ENCODE measurements around the gene SLC7A6.

Gene SLC7A6

GRCh38 chr16:68284847-68285246 is 20.5 kb downstream of the SLC7A6 start:
- H3K79me2 ChIP-seq (ENCODE audit: low read length): peaks cover 25% of the 10 kb centered on the region
- peak overlapping the region; percentile 16; the same call in 1 of the 2 replicates for H3K27ac ChIP-seq (ENCODE audit: low read length)
- peak overlapping the region; percentile 96 for H3K4me2 ChIP-seq (ENCODE audit: low read length)
- H4K20me1 ChIP-seq (ENCODE audit: insufficient read depth, low read length): peaks cover 18% of the 10 kb centered on the region
- H3K4me3 ChIP-seq (ENCODE audit: low read length): peak overlapping the region; percentile 64; the same call in 1 of the 2 replicates
- no peak overlapping the region for H3K9ac ChIP-seq (ENCODE audit: low read length)
- H3K9me3 ChIP-seq (ENCODE audit: insufficient read depth, low read length): no peaks in the 10 kb centered on the region
- no peak for TF ChIP-seq CTCF (IDR thresholded peaks at IDR 0.05; ENCODE audit: low read depth, low read length)
- TF ChIP-seq EZH2phosphoT487 (IDR thresholded peaks at IDR 0.05; ENCODE audit: low read depth): no peak
- H2AFZ ChIP-seq (ENCODE audit: low read depth, low read length): no peak overlapping the region
- H3K36me3 ChIP-seq (replicated peaks; ENCODE audit: low read depth, low read length): peaks cover 30% of the 10 kb centered on the region
- no peaks in the 10 kb centered on the region for H3K27me3 ChIP-seq (ENCODE audit: low read depth, low read length)
- peaks cover 50% of the 10 kb centered on the region for H3K4me1 ChIP-seq (ENCODE audit: low read length)

- no peak overlapping the region for H3K4me3 ChIP-seq (ENCODE audit: low read length)
These were observed 21.4 kb downstream of the SLC7A6 start for GRCh38 chr16:68285683-68286082.

GRCh38 chr16:68286153-68287074 is 22.1 kb downstream of the SLC7A6 start:
- Histone ChIP-seq H3K4me1 (ENCODE audit: low read length) (peaks cover 55% of the 10 kb centered on the region), H3K4me2 (ENCODE audit: low read length) (peak overlapping the region; percentile 15), H4K20me1 (ENCODE audit: insufficient read depth, low read length) (peaks cover 18% of the 10 kb centered on the region), H3K9ac (ENCODE audit: low read length) (no peak overlapping the region), H3K79me2 (ENCODE audit: low read length) (peaks cover 25% of the 10 kb centered on the region), H3K27ac (ENCODE audit: low read length) (no peak overlapping the region), H3K9me3 (ENCODE audit: insufficient read depth, low read length) (no peaks in the 10 kb centered on the region), H3K36me3 (replicated peaks; ENCODE audit: low read depth, low read length) (peaks cover 39% of the 10 kb centered on the region), H3K27me3 (ENCODE audit: low read depth, low read length) (no peaks in the 10 kb centered on the region), H3K4me3 (ENCODE audit: low read length) (no peak overlapping the region), H2AFZ (ENCODE audit: low read depth, low read length) (no peak overlapping the region)
- TF ChIP-seq EZH2phosphoT487 (IDR thresholded peaks at IDR 0.05; ENCODE audit: low read depth) (no peak), CTCF (IDR thresholded peaks at IDR 0.05; ENCODE audit: low read depth, low read length) (no peak)

More at GRCh38 chr16:68285683-68286082, 21.4 kb downstream of the SLC7A6 start:
- Histone ChIP-seq H3K4me1 (ENCODE audit: low read length) (peaks cover 55% of the 10 kb centered on the region), H3K27ac (ENCODE audit: low read length) (no peak overlapping the region), H3K27me3 (ENCODE audit: low read depth, low read length) (no peaks in the 10 kb centered on the region), H3K4me2 (ENCODE audit: low read length) (peak overlapping the region; percentile 96), H3K9ac (ENCODE audit: low read length) (no peak overlapping the region), H3K79me2 (ENCODE audit: low read length) (peaks cover 25% of the 10 kb centered on the region), H4K20me1 (ENCODE audit: insufficient read depth, low read length) (peaks cover 18% of the 10 kb centered on the region), H3K36me3 (replicated peaks; ENCODE audit: low read depth, low read length) (peaks cover 31% of the 10 kb centered on the region), H3K9me3 (ENCODE audit: insufficient read depth, low read length) (no peaks in the 10 kb centered on the region), H2AFZ (ENCODE audit: low read depth, low read length) (no peak overlapping the region)
- no peak for TF ChIP-seq EZH2phosphoT487 (IDR thresholded peaks at IDR 0.05; ENCODE audit: low read depth)
- TF ChIP-seq CTCF (IDR thresholded peaks at IDR 0.05; ENCODE audit: low read depth, low read length): no peak
